GM21423 (cell line): Measurements from ENCODE around the gene STIM1.
A peak's percentile ranks its signal among the peaks of the same experiment; 100 is the strongest.

ENCODE experiments used
- ATAC-seq: cut with Tn5 transposase; IDR thresholded peaks from one replicate; pipeline ENCODE4 v1.9.1; 2021; ENCODE audit warnings: mild to moderate bottlenecking, moderate library complexity; ENCODE audit not compliant: unreplicated experiment

Gene STIM1

GRCh38 chr11:3909901-3910300 lies 54.4 kb downstream of the STIM1 start:
- ATAC-seq, result no peak

DNA sequence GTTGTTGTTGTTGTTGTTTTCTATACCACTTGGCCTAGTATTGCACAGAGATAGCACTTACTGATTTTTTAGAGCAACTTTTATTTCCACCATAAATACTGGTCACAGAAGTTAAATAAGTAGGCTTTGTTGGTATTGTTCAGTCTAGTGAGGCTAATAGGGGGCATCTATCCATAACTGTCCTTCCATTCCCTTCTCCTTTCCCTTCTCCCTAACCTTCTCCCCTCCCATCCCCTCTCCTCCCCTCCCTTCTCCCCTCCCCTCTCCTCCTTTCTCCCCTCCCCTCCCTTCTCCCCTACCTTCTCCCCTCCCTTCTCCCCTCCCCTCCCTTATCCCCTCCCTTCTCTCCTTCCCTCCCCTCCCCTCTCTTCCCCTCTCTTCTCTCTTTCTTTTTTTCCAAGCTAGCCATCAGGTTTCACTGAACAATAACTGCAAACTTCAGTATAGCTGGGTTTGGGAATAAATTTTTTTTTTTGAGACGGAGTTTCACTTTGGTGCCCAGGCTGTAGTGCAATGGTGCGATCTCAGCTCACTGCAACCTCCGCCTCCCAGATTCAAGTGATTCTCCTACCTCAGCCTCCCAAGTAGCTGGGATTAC lies 56.5 kb downstream of the STIM1 start:
- ATAC-seq, result no peak

GRCh38 chr11:3913921-3914320 lies 58.5 kb downstream of the STIM1 start:
- ATAC-seq, result no peak

GRCh38 chr11:3914805-3915204 lies 59.3 kb downstream of the STIM1 start:
- no peak for ATAC-seq

GRCh38 chr11:3916962-3917361 lies 61.5 kb downstream of the STIM1 start:
- no peak for ATAC-seq

DNA sequence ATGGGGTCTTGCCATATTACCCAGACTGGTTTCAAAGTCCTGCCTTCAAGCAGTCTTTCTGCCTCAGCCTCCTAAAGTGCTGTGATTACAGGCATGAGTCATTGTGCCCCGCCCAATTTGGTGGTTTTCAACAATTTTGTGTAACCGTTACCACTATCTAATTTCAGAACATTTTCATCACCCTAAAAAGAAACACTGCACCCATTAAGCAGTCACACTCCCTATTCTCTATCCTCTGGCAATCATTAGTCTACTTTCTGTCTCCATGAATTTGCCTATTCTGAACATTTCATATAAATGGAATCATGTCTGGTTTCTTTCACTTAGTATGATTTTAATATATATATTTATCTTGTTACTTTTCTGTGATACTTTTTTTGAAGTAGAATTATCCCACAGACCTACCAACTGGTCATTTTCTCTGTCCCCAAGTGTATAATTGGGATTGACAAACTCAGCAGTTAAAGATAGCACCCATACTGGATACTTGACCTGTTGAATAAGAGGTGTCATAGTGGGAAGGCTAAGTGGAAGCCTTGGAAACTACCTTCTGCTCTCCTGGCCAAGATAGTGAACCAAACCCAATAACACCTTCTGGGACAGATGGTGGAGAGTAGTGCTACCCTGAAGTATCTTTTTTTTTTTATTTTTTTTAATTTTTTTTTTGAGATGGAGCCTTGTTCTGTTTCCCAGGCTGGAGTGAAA lies 64.8 kb downstream of the STIM1 start:
- ATAC-seq, result peak; percentile 59

DNA sequence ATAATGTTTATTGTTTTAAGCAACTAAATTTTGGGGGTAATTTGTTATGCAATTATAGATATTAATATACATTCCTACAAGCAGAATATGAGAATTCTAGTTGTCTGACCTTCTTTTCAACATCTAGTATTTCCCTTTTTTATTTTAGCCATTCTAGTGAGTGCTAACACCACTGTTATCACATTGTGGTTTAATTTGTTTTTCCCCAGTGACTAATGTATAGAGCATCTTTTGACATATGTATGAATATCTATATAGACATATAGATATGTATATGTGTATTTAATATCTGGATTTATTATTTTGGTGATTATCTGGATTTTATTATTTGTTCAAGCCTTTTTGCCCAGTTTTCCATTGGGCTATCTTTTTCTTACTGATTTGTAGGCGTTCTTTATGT lies 66.6 kb downstream of the STIM1 start:
- no peak for ATAC-seq

GRCh38 chr11:3925513-3925912 lies 70.0 kb downstream of the STIM1 start:
- no peak for ATAC-seq

DNA sequence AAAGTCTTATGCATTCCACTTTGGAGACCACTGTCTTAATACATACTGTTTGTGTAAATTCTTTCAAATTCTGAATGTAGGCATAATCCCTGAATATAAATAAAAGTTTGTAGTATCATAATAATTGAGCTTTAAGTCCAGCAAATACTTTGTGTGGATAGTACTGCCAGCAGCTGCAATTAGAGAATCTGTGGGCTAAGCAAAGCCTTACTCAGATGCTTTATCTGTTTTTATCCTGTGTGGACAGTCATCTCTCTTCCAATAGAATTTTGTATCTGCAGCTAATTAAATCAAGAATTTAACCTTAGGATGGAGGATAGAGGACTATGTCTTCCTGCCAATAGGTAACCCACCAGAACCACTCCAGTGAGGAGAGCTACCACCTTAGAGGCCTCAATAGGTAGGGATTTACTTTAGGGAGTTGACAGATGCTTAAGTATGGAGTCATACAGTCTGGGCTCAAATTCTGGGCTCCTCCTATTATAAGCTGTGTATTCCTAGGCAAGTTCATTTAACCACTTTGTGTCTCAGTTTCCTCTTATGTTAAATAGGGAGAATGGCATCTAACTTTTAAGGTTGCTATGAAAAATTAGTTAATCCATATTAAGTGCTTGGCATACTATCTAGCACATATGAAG lies 71.1 kb downstream of the STIM1 start:
- ATAC-seq, result no peak

DNA sequence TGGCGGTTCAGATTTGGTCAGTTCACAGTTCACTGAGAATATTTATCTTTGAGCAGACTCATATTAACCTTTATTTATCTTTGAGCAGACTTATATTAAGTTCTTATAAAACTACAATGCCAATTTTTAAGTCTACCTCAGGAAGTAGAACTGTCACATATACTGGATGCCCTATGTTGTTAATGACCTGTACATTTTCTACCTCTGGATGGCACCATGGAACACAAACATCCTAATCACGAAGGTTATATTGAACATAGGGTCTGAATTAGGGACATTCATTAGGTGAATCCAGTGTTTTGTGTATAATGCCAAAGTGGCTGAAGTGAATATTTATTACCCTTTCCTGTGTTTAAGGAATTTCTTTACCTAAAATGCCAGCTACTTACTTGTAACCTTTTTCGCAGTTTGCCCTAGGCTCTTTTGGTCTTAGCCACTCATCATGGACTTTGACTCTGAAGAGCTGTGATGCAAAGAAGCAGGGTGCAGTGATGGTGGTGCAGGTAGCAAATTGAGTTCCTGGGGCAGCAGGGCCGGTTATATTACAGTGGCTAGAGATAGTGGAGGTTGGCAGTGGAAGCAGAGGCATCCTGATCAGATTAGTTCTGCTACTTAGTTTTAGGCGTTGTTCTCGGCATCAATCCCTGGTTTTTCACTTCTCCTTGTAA lies 71.8 kb downstream of the STIM1 start:
- no peak for ATAC-seq

GRCh38 chr11:3929232-3929631 lies 73.8 kb downstream of the STIM1 start:
- ATAC-seq, result no peak

DNA sequence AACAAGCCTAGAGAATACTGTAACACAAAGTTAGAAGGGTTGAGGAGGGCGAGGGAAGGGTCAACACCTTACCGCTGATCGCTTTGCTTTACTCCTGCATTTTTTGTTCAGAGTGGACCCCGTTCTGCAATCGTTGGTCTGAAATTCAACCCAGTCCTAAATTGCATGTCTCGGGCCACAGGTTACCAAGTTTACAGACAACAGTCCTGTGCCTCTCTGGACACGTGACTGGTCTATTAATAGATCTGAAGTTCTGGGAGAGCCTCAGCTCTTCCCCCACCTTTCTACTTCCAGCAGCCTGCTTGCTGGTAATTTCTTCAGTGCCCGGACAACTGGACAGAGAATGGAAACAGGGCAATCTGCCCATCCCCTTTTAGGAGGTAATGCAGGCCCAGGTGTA lies 74.2 kb downstream of the STIM1 start:
- no peak for ATAC-seq

GRCh38 chr11:3932698-3933097 lies 77.2 kb downstream of the STIM1 start:
- no peak for ATAC-seq

GRCh38 chr11:3933165-3933628 lies 77.7 kb downstream of the STIM1 start:
- no peak for ATAC-seq

DNA sequence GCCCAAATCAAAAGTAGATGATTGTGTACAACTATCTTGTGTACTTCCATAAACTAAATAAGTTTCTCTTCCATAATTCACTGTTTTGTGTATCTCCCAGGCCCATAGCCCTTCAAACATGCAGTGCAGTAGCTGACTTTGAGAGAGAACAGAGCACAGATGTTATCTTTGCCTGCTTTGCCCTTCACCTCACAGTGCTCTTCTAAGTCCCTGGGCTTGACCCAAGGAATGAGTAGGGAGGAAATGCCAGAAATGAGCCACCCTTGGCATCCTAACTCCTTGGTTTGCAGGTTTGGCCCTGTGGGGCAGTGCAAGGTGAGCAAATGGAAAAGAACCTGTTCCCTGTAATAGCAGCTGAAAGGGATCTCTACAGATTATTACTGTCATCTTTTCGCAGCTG lies 79.2 kb downstream of the STIM1 start:
- no peak for ATAC-seq

GRCh38 chr11:3936517-3936916 lies 81.1 kb downstream of the STIM1 start:
- ATAC-seq, result no peak

- ATAC-seq, result no peak
These were observed 83.7 kb downstream of the STIM1 start for GRCh38 chr11:3939211-3939610.

DNA sequence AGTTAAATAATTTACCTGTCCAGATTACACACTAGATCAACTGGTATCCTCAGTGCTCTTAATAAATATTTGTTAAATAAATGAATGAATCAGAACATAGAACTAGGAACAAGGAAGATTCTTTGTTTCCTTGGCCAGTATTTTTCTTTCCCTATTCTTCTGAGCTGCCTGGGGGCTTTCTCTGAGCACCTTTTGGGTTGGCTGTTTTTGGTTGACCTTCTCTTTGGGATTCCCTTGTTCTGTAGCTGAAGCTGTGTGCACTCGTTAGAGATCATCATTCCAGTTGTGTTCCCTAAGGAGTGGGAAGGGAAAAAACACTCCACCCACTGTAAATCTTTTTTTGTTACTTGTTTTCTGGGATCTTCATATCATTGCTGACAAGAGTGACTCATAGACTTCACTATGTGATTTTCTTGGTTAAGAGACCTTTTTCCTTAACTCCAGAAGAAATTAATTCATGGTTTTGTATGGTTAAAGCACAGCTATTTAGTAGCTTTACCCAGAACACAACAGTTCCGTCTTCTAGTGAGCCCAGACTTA lies 84.3 kb downstream of the STIM1 start:
- no peak for ATAC-seq

DNA sequence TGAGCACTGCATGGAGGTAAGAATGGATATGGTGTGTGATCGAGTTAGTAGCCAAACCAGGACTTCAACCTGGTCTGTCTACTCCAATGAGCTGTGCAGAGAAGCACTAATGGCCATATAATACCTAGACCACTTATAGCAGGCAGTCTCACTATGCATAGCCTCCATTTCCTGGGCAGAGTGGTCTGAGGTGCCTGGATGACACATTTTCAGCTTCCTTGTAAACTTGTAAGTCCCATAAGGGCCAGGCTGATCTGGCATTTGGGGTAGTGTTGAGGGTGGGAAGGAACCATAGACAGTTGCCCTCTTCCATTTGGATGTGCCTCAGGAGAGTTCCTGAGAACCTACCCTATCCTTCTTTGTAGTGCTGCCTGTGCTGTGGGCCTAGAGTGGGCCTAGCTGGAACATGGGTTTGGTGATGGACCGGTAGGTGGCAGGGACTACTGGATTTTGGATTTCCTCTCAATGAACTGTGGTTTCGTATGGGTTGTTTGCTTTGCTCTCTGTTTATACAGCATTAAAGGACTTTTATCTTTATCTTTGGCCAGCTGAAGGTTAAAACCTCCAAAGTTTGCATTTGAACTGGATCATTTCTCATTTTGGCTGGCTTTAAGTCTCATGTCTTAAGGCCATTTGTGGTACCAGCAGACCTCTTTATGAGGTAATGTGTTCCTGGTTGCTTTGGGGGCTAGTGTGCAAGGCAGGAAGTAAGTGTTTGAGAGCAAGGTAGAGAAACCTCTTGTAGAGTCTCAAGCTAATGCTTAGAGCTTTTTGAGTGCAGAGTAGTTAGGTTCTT lies 86.9 kb downstream of the STIM1 start:
- ATAC-seq, result no peak

GRCh38 chr11:3942956-3943497 lies 87.6 kb downstream of the STIM1 start:
- ATAC-seq, result no peak
